VCaP (cell line): ENCODE results near the gene CARD9.

Experiments used
- H3K27ac ChIP-seq: fragments of 450-650 bp; 2 replicates; pipeline ENCODE4 v1.5.1; 2017
- CTCF ChIP-seq: fragments of 450-650 bp; conservative IDR thresholded peaks from 2 replicates; pipeline ENCODE4 v1.5.1; 2017; ENCODE audit warnings: mild to moderate bottlenecking, moderate library complexity

CARD9 gene

GRCh38 chr9:136359774-136360718, 13.4 kb downstream of the CARD9 start:
- no peak for TF ChIP-seq CTCF
- H3K27ac ChIP-seq, result no peak overlapping the region

GRCh38 chr9:136358888-136359287, 14.6 kb downstream of the CARD9 start:
- H3K27ac ChIP-seq, result no peak overlapping the region
- TF ChIP-seq CTCF, result no peak

- H3K27ac ChIP-seq, result no peak overlapping the region
- no peak for TF ChIP-seq CTCF
Measured at GRCh38 chr9:136358016-136358415, 15.5 kb downstream of the CARD9 start.

- TF ChIP-seq CTCF, result no peak
- no peak overlapping the region for H3K27ac ChIP-seq
Measured at GRCh38 chr9:136357202-136357725, 16.2 kb downstream of the CARD9 start.

GRCh38 chr9:136355616-136356557, 17.6 kb downstream of the CARD9 start:
- no peak for TF ChIP-seq CTCF
- H3K27ac ChIP-seq, result no peak overlapping the region

GRCh38 chr9:136354592-136355085, 18.8 kb downstream of the CARD9 start:
- H3K27ac ChIP-seq, result no peak overlapping the region
- no peak for TF ChIP-seq CTCF
